BE2C (cell line): ENCODE measurements around the gene SH2D1B.

Source experiments
- DNase-seq: peaks from one replicate; pipeline ENCODE4 v3.0.0-alpha.2; 2020
- H3K27me3 ChIP-seq: fragments of 250-450 bp; sonication (Bioruptor Pico); 2 replicates; pipeline ENCODE4 v1.5.1; 2020; ENCODE audit warnings: mild to moderate bottlenecking
- H3K36me3 ChIP-seq: fragments of 250-450 bp; sonication (Bioruptor Pico); 2 replicates; pipeline ENCODE4 v1.5.1; 2020; ENCODE audit warnings: mild to moderate bottlenecking
- H3K4me1 ChIP-seq: fragments of 250-450 bp; sonication (Bioruptor Pico); 2 replicates; pipeline ENCODE4 v1.5.1; 2020
- H3K4me3 ChIP-seq: 2 replicates; pipeline ENCODE4 v1.5.1; 2011; ENCODE audit warnings: low read depth, low read length
- H3K9me3 ChIP-seq: fragments of 250-450 bp; sonication (Bioruptor Pico); 2 replicates; pipeline ENCODE4 v1.5.1; 2020
- CTCF ChIP-seq: IDR thresholded peaks from 2 replicates; pipeline ENCODE4 v1.5.1; 2012; ENCODE audit warnings: mild to moderate bottlenecking, low read depth, low read length

SH2D1B gene

GRCh38 chr1:162416909-162417308 is 5.0 kb upstream of the SH2D1B start:
- TF ChIP-seq CTCF, result no peak
- H3K4me3 ChIP-seq, result no peak overlapping the region

GRCh38 chr1:162416215-162416614 is 4.3 kb upstream of the SH2D1B start:
- H3K4me1 ChIP-seq, result peaks cover 2% of the 10 kb centered on the region; the same call in 1 of the 2 replicates

More at GRCh38 chr1:162416909-162417308, 5.0 kb upstream of the SH2D1B start:
- DNase-seq, result no peak
- Histone ChIP-seq H3K36me3 (no peaks in the 10 kb centered on the region), H3K27me3 (no peaks in the 10 kb centered on the region), H3K9me3 (no peaks in the 10 kb centered on the region), H3K4me1 (peaks cover 9% of the 10 kb centered on the region)

GRCh38 chr1:162407539-162407938 is 4.4 kb downstream of the SH2D1B start:
- DNase-seq, result no peak
- no peaks in the 10 kb centered on the region for H3K36me3 ChIP-seq
- H3K27me3 ChIP-seq, result no peaks in the 10 kb centered on the region
- TF ChIP-seq CTCF, result no peak
- peaks cover 3% of the 10 kb centered on the region; the same call in 1 of the 2 replicates for H3K9me3 ChIP-seq
- no peak overlapping the region for H3K4me3 ChIP-seq
- no peaks in the 10 kb centered on the region for H3K4me1 ChIP-seq

More at GRCh38 chr1:162416215-162416614, 4.3 kb upstream of the SH2D1B start:
- Histone ChIP-seq H3K9me3 (no peaks in the 10 kb centered on the region), H3K27me3 (no peaks in the 10 kb centered on the region), H3K36me3 (no peaks in the 10 kb centered on the region), H3K4me3 (no peak overlapping the region)
- no peak for TF ChIP-seq CTCF
- DNase-seq, result no peak

- Histone ChIP-seq H3K36me3 (no peaks in the 10 kb centered on the region), H3K9me3 (peaks cover 3% of the 10 kb centered on the region; the same call in 1 of the 2 replicates), H3K4me1 (no peaks in the 10 kb centered on the region), H3K27me3 (no peaks in the 10 kb centered on the region), H3K4me3 (no peak overlapping the region)
- no peak for DNase-seq
- TF ChIP-seq CTCF, result no peak
Observed at GRCh38 chr1:162406811-162407210, 5.1 kb downstream of the SH2D1B start.

GRCh38 chr1:162405800-162406199 is 6.1 kb downstream of the SH2D1B start:
- Histone ChIP-seq H3K36me3 (no peaks in the 10 kb centered on the region), H3K9me3 (peaks cover 3% of the 10 kb centered on the region; the same call in 1 of the 2 replicates), H3K27me3 (no peaks in the 10 kb centered on the region), H3K4me3 (no peak overlapping the region), H3K4me1 (no peaks in the 10 kb centered on the region)
- no peak for DNase-seq
- TF ChIP-seq CTCF, result no peak

- H3K9me3 ChIP-seq, result peaks cover 3% of the 10 kb centered on the region; the same call in 1 of the 2 replicates
- H3K4me3 ChIP-seq, result no peak overlapping the region
- no peaks in the 10 kb centered on the region for H3K36me3 ChIP-seq
- no peaks in the 10 kb centered on the region for H3K27me3 ChIP-seq
- no peak for TF ChIP-seq CTCF
- no peaks in the 10 kb centered on the region for H3K4me1 ChIP-seq
- no peak for DNase-seq
Observed at GRCh38 chr1:162404550-162405160, 7.3 kb downstream of the SH2D1B start.
